Osteoblast (primary cell): ENCODE data around the gene MED25. TPM values are rescaled to one million over a fixed set of nuclear protein-coding genes. Genes with fewer than 3 reads are reported as not detected.

Experiments used
- DNase-seq: peaks from one replicate; pipeline ENCODE4 v3.0.0; 2011; ENCODE audit warnings: low spot score, mixed read lengths; ENCODE audit not compliant: insufficient read length; ENCODE audit errors: missing footprints
- H2AFZ ChIP-seq: 2 replicates; pipeline ENCODE4 v1.6.0; 2011; ENCODE audit warnings: mild to moderate bottlenecking, low read length
- H3K27ac ChIP-seq: 2 replicates; pipeline ENCODE4 v1.5.1; 2011; ENCODE audit warnings: mild to moderate bottlenecking, low read depth, low read length, moderate library complexity
- H3K27me3 ChIP-seq: 2 replicates; pipeline ENCODE4 v1.6.0; 2012; ENCODE audit warnings: mild to moderate bottlenecking, control low read depth, inconsistent platforms, low read length, moderate library complexity; ENCODE audit not compliant: insufficient read depth
- H3K36me3 ChIP-seq: 2 replicates; pipeline ENCODE4 v1.5.1; 2011; ENCODE audit warnings: mild to moderate bottlenecking, low read length, control low read depth, moderate library complexity; ENCODE audit not compliant: insufficient read depth
- H3K4me1 ChIP-seq: 2 replicates; pipeline ENCODE4 v1.5.1; 2011; ENCODE audit warnings: mild to moderate bottlenecking, low read length, control low read depth, moderate library complexity; ENCODE audit not compliant: insufficient read depth
- H3K4me2 ChIP-seq: 2 replicates; pipeline ENCODE4 v1.6.0; 2011; ENCODE audit warnings: mild to moderate bottlenecking, low read length; ENCODE audit not compliant: insufficient read depth
- H3K4me3 ChIP-seq: fragments of 200-600 bp; sonication (generic); 3 replicates; pipeline ENCODE4 v1.5.1; 2012; ENCODE audit warnings: mild to moderate bottlenecking, low read length, inconsistent platforms; ENCODE audit not compliant: insufficient read depth
- H3K79me2 ChIP-seq: 2 replicates; pipeline ENCODE4 v1.6.0; 2012; ENCODE audit warnings: mild to moderate bottlenecking, low read length, control low read depth, inconsistent platforms; ENCODE audit not compliant: insufficient read depth
- H3K9me3 ChIP-seq: 2 replicates; pipeline ENCODE4 v1.5.1; 2011; ENCODE audit warnings: low read depth, low read length, control low read depth
- H4K20me1 ChIP-seq: 2 replicates; pipeline ENCODE4 v1.6.0; 2012; ENCODE audit warnings: mild to moderate bottlenecking, low read length, control low read depth; ENCODE audit not compliant: insufficient read depth
- CTCF ChIP-seq: IDR thresholded peaks from 2 replicates; pipeline ENCODE4 v1.5.1; 2011; ENCODE audit warnings: mild to moderate bottlenecking, low read depth, low read length, moderate library complexity; ENCODE audit errors: extremely low read depth
- total RNA-seq: library from RNA; depleted of rRNA; stranded (reverse); fragments of >200 nt; gene quantifications from 2 replicates; pipeline ENCODE4 v1.2.3, GENCODE V29; 2012

MED25 gene
- total RNA-seq, 1 donor = 19.5 TPM

- H3K4me1 ChIP-seq = peaks cover 8% of the 10 kb centered on the region
- peaks cover 47% of the 10 kb centered on the region for H3K36me3 ChIP-seq
- peaks cover 4% of the 10 kb centered on the region for H4K20me1 ChIP-seq
- no peaks in the 10 kb centered on the region for H3K9me3 ChIP-seq
- H3K27me3 ChIP-seq = no peaks in the 10 kb centered on the region
- H3K79me2 ChIP-seq = peaks cover 11% of the 10 kb centered on the region
- H2AFZ ChIP-seq = no peak overlapping the region
- no peak for DNase-seq
- no peak for TF ChIP-seq CTCF
- no peak overlapping the region for H3K27ac ChIP-seq
- H3K4me2 ChIP-seq = no peak overlapping the region
- no peak overlapping the region for H3K4me3 ChIP-seq
These were observed 63.1 kb downstream of the MED25 start for GRCh38 chr19:49881186-49881585.

GRCh38 chr19:49881672-49882394 lies 63.7 kb downstream of the MED25 start:
- Histone ChIP-seq H3K4me3 (no peak overlapping the region), H3K27me3 (no peaks in the 10 kb centered on the region), H3K4me1 (peaks cover 8% of the 10 kb centered on the region), H4K20me1 (peaks cover 4% of the 10 kb centered on the region), H2AFZ (no peak overlapping the region), H3K4me2 (no peak overlapping the region), H3K9me3 (no peaks in the 10 kb centered on the region), H3K79me2 (peaks cover 9% of the 10 kb centered on the region), H3K36me3 (peaks cover 47% of the 10 kb centered on the region), H3K27ac (no peak overlapping the region)
- DNase-seq = peak; percentile 89
- no peak for TF ChIP-seq CTCF

- peaks cover 47% of the 10 kb centered on the region for H3K36me3 ChIP-seq
- H3K27me3 ChIP-seq = no peaks in the 10 kb centered on the region
- no peak overlapping the region for H3K27ac ChIP-seq
- no peak overlapping the region for H3K4me3 ChIP-seq
- H2AFZ ChIP-seq = no peak overlapping the region
- peaks cover 8% of the 10 kb centered on the region for H3K4me1 ChIP-seq
- DNase-seq = no peak
- H3K4me2 ChIP-seq = no peak overlapping the region
- peaks cover 9% of the 10 kb centered on the region for H3K79me2 ChIP-seq
- H4K20me1 ChIP-seq = peaks cover 4% of the 10 kb centered on the region
- no peaks in the 10 kb centered on the region for H3K9me3 ChIP-seq
- TF ChIP-seq CTCF = no peak
These were observed 64.6 kb downstream of the MED25 start for GRCh38 chr19:49882643-49883042.

GRCh38 chr19:49883094-49883493 lies 65.0 kb downstream of the MED25 start:
- H4K20me1 ChIP-seq = peaks cover 4% of the 10 kb centered on the region
- H3K9me3 ChIP-seq = no peaks in the 10 kb centered on the region
- no peak overlapping the region for H3K4me2 ChIP-seq
- DNase-seq = no peak
- no peak overlapping the region for H3K4me3 ChIP-seq
- peaks cover 7% of the 10 kb centered on the region for H3K4me1 ChIP-seq
- no peak for TF ChIP-seq CTCF
- no peak overlapping the region for H3K27ac ChIP-seq
- peaks cover 7% of the 10 kb centered on the region for H3K79me2 ChIP-seq
- H3K27me3 ChIP-seq = no peaks in the 10 kb centered on the region
- H3K36me3 ChIP-seq = peaks cover 47% of the 10 kb centered on the region
- H2AFZ ChIP-seq = no peak overlapping the region
